Keratinocyte (primary cell): ENCODE measurements around the gene SCCPDH. TPM values are rescaled to one million over a fixed set of nuclear protein-coding genes. Genes with fewer than 3 reads are reported as not detected.

Source experiments
- DNase-seq: peaks from one replicate; pipeline ENCODE4 v3.0.0-alpha.2; 2011; ENCODE audit warnings: low read depth, missing footprints, low spot score
- FAIRE-seq: peaks from 2 replicates; lab custom pipeline; 2011; peaks lifted over from hg19 to GRCh38; lab: Jason Lieb, UNC
- H2AFZ ChIP-seq: 2 replicates; pipeline ENCODE4 v1.6.0; 2012; ENCODE audit warnings: low read length, control low read depth, inconsistent platforms; ENCODE audit not compliant: control insufficient read depth
- H3K27ac ChIP-seq: 2 replicates; pipeline ENCODE4 v1.5.1; 2011; ENCODE audit warnings: low read length; ENCODE audit not compliant: control insufficient read depth, insufficient read depth
- H3K27me3 ChIP-seq: 3 replicates; pipeline ENCODE4 v1.6.0; 2011; ENCODE audit warnings: low read length; ENCODE audit not compliant: control insufficient read depth, insufficient read depth; ENCODE audit errors: extremely low read depth
- H3K36me3 ChIP-seq, 2 experiments: 2 replicates in 1 of 2; 3 replicates in 1 of 2; pipeline ENCODE4 v1.5.1; 2011; ENCODE audit warnings: low read length in 2 of 2, mild to moderate bottlenecking in 1 of 2; ENCODE audit not compliant: control insufficient read depth in 2 of 2, insufficient read depth in 2 of 2; ENCODE audit errors: extremely low read depth in 1 of 2
- H3K4me1 ChIP-seq: 3 replicates; pipeline ENCODE4 v1.5.1; 2011; ENCODE audit warnings: low read length; ENCODE audit not compliant: control insufficient read depth, insufficient read depth; ENCODE audit errors: extremely low read depth
- H3K4me2 ChIP-seq: 3 replicates; pipeline ENCODE4 v1.6.0; 2011; ENCODE audit warnings: low read depth, low read length; ENCODE audit not compliant: control insufficient read depth, insufficient read depth; ENCODE audit errors: extremely low read depth
- H3K4me3 ChIP-seq, 3 experiments: fragments of 200-600 bp in 1 of 3; sonication (generic) in 1 of 3; 2 replicates in 2 of 3; 3 replicates in 1 of 3; pipeline ENCODE4 v1.5.1; 2011 to 2016; ENCODE audit warnings: low read length in 3 of 3, mild to moderate bottlenecking in 3 of 3, control low read depth in 2 of 3, inconsistent platforms in 1 of 3, low read depth in 1 of 3, mixed read lengths in 1 of 3, mixed run types in 1 of 3, moderate library complexity in 1 of 3; ENCODE audit not compliant: control insufficient read depth in 2 of 3, insufficient read depth in 2 of 3; ENCODE audit errors: extremely low read depth in 1 of 3
- H3K79me2 ChIP-seq: 2 replicates; pipeline ENCODE4 v1.6.0; 2012; ENCODE audit warnings: low read length; ENCODE audit not compliant: control insufficient read depth, insufficient read depth
- H3K9ac ChIP-seq: 3 replicates; pipeline ENCODE4 v1.6.0; 2011; ENCODE audit warnings: low read length; ENCODE audit not compliant: control insufficient read depth, insufficient read depth; ENCODE audit errors: extremely low read depth
- H3K9me1 ChIP-seq: 3 replicates; pipeline ENCODE4 v1.6.0; 2011; ENCODE audit warnings: low read length; ENCODE audit not compliant: control insufficient read depth, insufficient read depth; ENCODE audit errors: extremely low read depth
- H3K9me3 ChIP-seq: 2 replicates; pipeline ENCODE4 v1.5.1; 2012; ENCODE audit warnings: low read depth, low read length; ENCODE audit not compliant: control insufficient read depth
- H4K20me1 ChIP-seq: 3 replicates; pipeline ENCODE4 v1.6.0; 2011; ENCODE audit warnings: low read length; ENCODE audit not compliant: control insufficient read depth, insufficient read depth; ENCODE audit errors: extremely low read depth
- EZH2 ChIP-seq: IDR thresholded peaks from one replicate; pipeline ENCODE4 v1.6.1; 2012; ENCODE audit warnings: inconsistent platforms, mild to moderate bottlenecking, low read length, moderate library complexity
- dilution Hi-C: fragments of 300-500 bp; cut with MboI; formaldehyde crosslinking; loops from one replicate; pipeline ENCODE4 v1.7.0; 2020; ENCODE audit warnings: low sequenced_read_pairs; ENCODE audit not compliant: extremely low pct_ligation_motif_present
- polyA plus RNA-seq, 5 experiments: library from polyadenylated mRNA; depleted of rRNA in 3 of 5; stranded (reverse) in 3 of 5; stranded (forward) in 1 of 5; unstranded in 1 of 5; fragments of >200 nt; gene quantifications; 1 replicate in 1 of 5; 2 replicates in 3 of 5; 3 replicates in 1 of 5; pipeline versions ENCODE4 v1.2.1 to v1.2.3, GENCODE V29; 2011 to 2012; ENCODE audit warnings: missing spikeins in 2 of 5, low read depth in 1 of 5, low replicate concordance in 1 of 5
- TF ChIP-seq, protein P1 (sequence below), 3 experiments: IDR thresholded peaks in 1 of 3; conservative IDR thresholded peaks in 1 of 3; optimal IDR thresholded peaks in 1 of 3; 2 replicates in 2 of 3; 3 replicates in 1 of 3; pipeline versions ENCODE3 to v1.5.1; 2011; ENCODE audit warnings: low read length in 3 of 3, mild to moderate bottlenecking in 3 of 3, moderate library complexity in 2 of 3, control low read depth in 1 of 3, inconsistent platforms in 1 of 3; ENCODE audit not compliant: insufficient read depth in 2 of 3; ENCODE audit errors: extremely low read depth in 1 of 3

The SCCPDH gene
- polyA plus RNA-seq, 1 donor (not counting 4 experiments of a cell fraction or from before 2014, with no cell fraction given) = 4.3 TPM

DNA sequence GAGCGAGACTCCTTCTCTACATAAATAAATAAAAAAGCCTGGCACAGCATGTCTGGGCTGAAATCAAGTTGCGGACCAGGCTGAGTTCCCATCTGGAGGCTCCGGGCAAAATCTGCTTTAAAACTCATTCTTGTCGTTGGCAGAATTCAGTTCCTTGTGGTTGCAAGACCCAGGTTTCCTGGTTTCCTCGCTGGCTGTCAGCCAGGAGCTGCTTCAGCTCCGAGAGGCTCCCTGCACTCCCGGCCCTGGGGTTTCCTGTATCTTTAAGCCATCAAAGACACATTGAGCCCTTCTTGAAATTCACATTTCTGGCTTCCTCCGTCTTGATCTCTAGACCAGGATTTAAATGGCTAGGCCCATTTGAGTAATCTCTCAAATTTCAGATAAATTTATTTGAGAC, 20.6 kb upstream of the SCCPDH start:
- Histone ChIP-seq H3K36me3 (no peaks in the 10 kb centered on the region), H3K9me1 (no peaks in the 10 kb centered on the region), H3K27me3 (no peaks in the 10 kb centered on the region), H3K9me3 (no peaks in the 10 kb centered on the region), H3K4me1 (peaks cover 7% of the 10 kb centered on the region), H3K27ac (no peak overlapping the region), H3K4me2 (no peak overlapping the region), H3K79me2 (no peaks in the 10 kb centered on the region), H4K20me1 (no peaks in the 10 kb centered on the region), H3K9ac (no peak overlapping the region), H3K4me3 (no peak overlapping the region), H2AFZ (no peak overlapping the region)
- TF ChIP-seq EZH2 = no peak
- TF ChIP-seq, protein P1, sequence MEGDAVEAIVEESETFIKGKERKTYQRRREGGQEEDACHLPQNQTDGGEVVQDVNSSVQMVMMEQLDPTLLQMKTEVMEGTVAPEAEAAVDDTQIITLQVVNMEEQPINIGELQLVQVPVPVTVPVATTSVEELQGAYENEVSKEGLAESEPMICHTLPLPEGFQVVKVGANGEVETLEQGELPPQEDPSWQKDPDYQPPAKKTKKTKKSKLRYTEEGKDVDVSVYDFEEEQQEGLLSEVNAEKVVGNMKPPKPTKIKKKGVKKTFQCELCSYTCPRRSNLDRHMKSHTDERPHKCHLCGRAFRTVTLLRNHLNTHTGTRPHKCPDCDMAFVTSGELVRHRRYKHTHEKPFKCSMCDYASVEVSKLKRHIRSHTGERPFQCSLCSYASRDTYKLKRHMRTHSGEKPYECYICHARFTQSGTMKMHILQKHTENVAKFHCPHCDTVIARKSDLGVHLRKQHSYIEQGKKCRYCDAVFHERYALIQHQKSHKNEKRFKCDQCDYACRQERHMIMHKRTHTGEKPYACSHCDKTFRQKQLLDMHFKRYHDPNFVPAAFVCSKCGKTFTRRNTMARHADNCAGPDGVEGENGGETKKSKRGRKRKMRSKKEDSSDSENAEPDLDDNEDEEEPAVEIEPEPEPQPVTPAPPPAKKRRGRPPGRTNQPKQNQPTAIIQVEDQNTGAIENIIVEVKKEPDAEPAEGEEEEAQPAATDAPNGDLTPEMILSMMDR (optimal IDR thresholded peaks at IDR 0.05 in 1 of 3, IDR thresholded peaks at IDR 0.05 in 1 of 3, conservative IDR thresholded peaks at IDR 0.05 in 1 of 3; ENCODE audit: extremely low read depth in 1 of 3, insufficient read depth in 2 of 3, low read length in 3 of 3) = no peak
- DNase-seq = no peak
- FAIRE-seq = no peak
- dilution Hi-C loops = no loop called here

DNA sequence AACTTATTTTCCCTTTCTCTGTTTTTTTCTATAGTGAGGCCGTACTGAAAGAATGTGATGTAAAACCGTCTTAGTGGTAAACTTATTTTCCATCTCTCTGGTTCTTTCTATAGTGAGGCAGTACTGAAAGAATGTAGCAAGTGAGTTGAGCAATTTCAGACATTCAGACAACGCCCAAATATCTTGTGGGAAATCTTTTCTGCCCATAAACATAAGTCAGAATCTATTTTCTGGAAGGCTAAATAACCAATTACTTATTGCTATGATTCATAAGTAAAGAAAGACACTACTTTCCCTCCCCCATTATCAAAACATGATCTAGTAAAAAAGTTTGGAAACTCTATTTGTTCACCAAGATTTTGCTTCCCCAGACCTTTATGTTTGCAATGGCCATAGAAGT, 18.8 kb upstream of the SCCPDH start:
- H2AFZ ChIP-seq = peak overlapping the region; percentile 42

More for the DNA sequence above, 18.8 kb upstream of the SCCPDH start:
- Histone ChIP-seq H3K9me1 (no peaks in the 10 kb centered on the region), H3K4me1 (peaks cover 3% of the 10 kb centered on the region), H3K36me3 (no peaks in the 10 kb centered on the region), H3K9me3 (peaks cover 2% of the 10 kb centered on the region), H3K27ac (peak overlapping the region; percentile 3), H3K27me3 (no peaks in the 10 kb centered on the region), H3K4me2 (peak overlapping the region; percentile 15), H3K79me2 (no peaks in the 10 kb centered on the region), H4K20me1 (no peaks in the 10 kb centered on the region), H3K9ac (no peak overlapping the region), H3K4me3 (no peak overlapping the region)
- DNase-seq = peak; percentile 26
- TF ChIP-seq, protein P1 (optimal IDR thresholded peaks at IDR 0.05 in 1 of 3, IDR thresholded peaks at IDR 0.05 in 1 of 3, conservative IDR thresholded peaks at IDR 0.05 in 1 of 3; ENCODE audit: extremely low read depth in 1 of 3, insufficient read depth in 2 of 3, low read length in 3 of 3) = no peak
- no peak for TF ChIP-seq EZH2
- FAIRE-seq = no peak
- dilution Hi-C loops = no loop called here
